NT2/D1 (cell line): ENCODE results near the gene ALPK3.

Source experiments
- DNase-seq: peaks from one replicate; pipeline ENCODE4 v3.0.0-alpha.2; 2011; ENCODE audit warnings: low read depth, low spot score
- H3K27me3 ChIP-seq: 2 replicates; pipeline ENCODE4 v1.6.0; 2011; ENCODE audit warnings: mild to moderate bottlenecking; ENCODE audit not compliant: insufficient read length, insufficient read depth
- H3K36me3 ChIP-seq: 2 replicates; pipeline ENCODE4 v1.6.1; 2011; ENCODE audit warnings: mild to moderate bottlenecking, low read length, mixed read lengths; ENCODE audit not compliant: insufficient read depth, insufficient read length
- H3K4me1 ChIP-seq: 2 replicates; pipeline ENCODE4 v1.5.1; 2011; ENCODE audit not compliant: insufficient read depth, insufficient read length
- H3K4me3 ChIP-seq: 2 replicates; pipeline ENCODE4 v1.5.1; 2011; ENCODE audit warnings: low read depth; ENCODE audit not compliant: insufficient read length
- H3K9ac ChIP-seq: 2 replicates; pipeline ENCODE4 v1.6.0; 2011; ENCODE audit warnings: low read depth; ENCODE audit not compliant: insufficient read length
- H3K9me3 ChIP-seq: 2 replicates; pipeline ENCODE4 v1.5.1; 2011; ENCODE audit warnings: mild to moderate bottlenecking, low read length; ENCODE audit not compliant: insufficient read depth
- SUZ12 ChIP-seq: IDR thresholded peaks from 2 replicates; pipeline ENCODE4 v1.6.1; 2011; ENCODE audit not compliant: insufficient read length, insufficient read depth; ENCODE audit errors: extremely low read depth
- YY1 ChIP-seq: IDR thresholded peaks from 2 replicates; pipeline ENCODE4 v1.6.1; 2011; ENCODE audit not compliant: insufficient read length, insufficient read depth
- ZNF274 ChIP-seq: IDR thresholded peaks from 2 replicates; pipeline ENCODE4 v1.6.1; 2011; ENCODE audit warnings: mild to moderate bottlenecking, low read depth, low read length

ALPK3 gene

GRCh38 chr15:84904419-84904818 lies 87.3 kb downstream of the ALPK3 start:
- no peak for TF ChIP-seq YY1
- TF ChIP-seq SUZ12, result no peak
- TF ChIP-seq ZNF274, result no peak
- H3K27me3 ChIP-seq, result no peaks in the 10 kb centered on the region
- no peak overlapping the region for H3K4me3 ChIP-seq
- DNase-seq, result no peak
- no peak overlapping the region for H3K9ac ChIP-seq
- H3K9me3 ChIP-seq, result no peaks in the 10 kb centered on the region
- no peaks in the 10 kb centered on the region for H3K36me3 ChIP-seq
- peaks cover 4% of the 10 kb centered on the region for H3K4me1 ChIP-seq

- Histone ChIP-seq H3K4me1 (peaks cover 4% of the 10 kb centered on the region), H3K36me3 (no peaks in the 10 kb centered on the region), H3K9ac (no peak overlapping the region), H3K4me3 (no peak overlapping the region), H3K27me3 (no peaks in the 10 kb centered on the region), H3K9me3 (no peaks in the 10 kb centered on the region)
- DNase-seq, result no peak
- TF ChIP-seq YY1 (no peak), SUZ12 (no peak), ZNF274 (no peak)
These were observed 88.1 kb downstream of the ALPK3 start for GRCh38 chr15:84905016-84905916.

- Histone ChIP-seq H3K4me1 (peaks cover 10% of the 10 kb centered on the region), H3K4me3 (no peak overlapping the region), H3K9ac (no peak overlapping the region), H3K36me3 (no peaks in the 10 kb centered on the region), H3K27me3 (no peaks in the 10 kb centered on the region), H3K9me3 (no peaks in the 10 kb centered on the region)
- TF ChIP-seq YY1, result no peak
- TF ChIP-seq SUZ12, result no peak
- no peak for TF ChIP-seq ZNF274
- DNase-seq, result no peak
These were observed 90.6 kb downstream of the ALPK3 start for GRCh38 chr15:84907731-84908130.

GRCh38 chr15:84908564-84908963 lies 91.4 kb downstream of the ALPK3 start:
- DNase-seq, result no peak
- no peak for TF ChIP-seq SUZ12
- TF ChIP-seq ZNF274, result no peak
- no peak overlapping the region for H3K4me3 ChIP-seq
- H3K9me3 ChIP-seq, result no peaks in the 10 kb centered on the region
- peak overlapping the region; percentile 29 for H3K9ac ChIP-seq
- peaks cover 14% of the 10 kb centered on the region for H3K4me1 ChIP-seq
- H3K36me3 ChIP-seq, result no peaks in the 10 kb centered on the region
- no peaks in the 10 kb centered on the region for H3K27me3 ChIP-seq

- H3K9ac ChIP-seq, result no peak overlapping the region
- no peaks in the 10 kb centered on the region for H3K9me3 ChIP-seq
- no peaks in the 10 kb centered on the region for H3K27me3 ChIP-seq
- H3K36me3 ChIP-seq, result no peaks in the 10 kb centered on the region
- no peak overlapping the region for H3K4me3 ChIP-seq
- peaks cover 14% of the 10 kb centered on the region for H3K4me1 ChIP-seq
- DNase-seq, result no peak
- TF ChIP-seq ZNF274, result no peak
- no peak for TF ChIP-seq YY1
- no peak for TF ChIP-seq SUZ12
These were observed 91.9 kb downstream of the ALPK3 start for GRCh38 chr15:84909029-84909428.

- no peak overlapping the region for H3K9ac ChIP-seq
- no peak overlapping the region for H3K4me3 ChIP-seq
- no peaks in the 10 kb centered on the region for H3K9me3 ChIP-seq
- H3K4me1 ChIP-seq, result peaks cover 18% of the 10 kb centered on the region
- DNase-seq, result no peak
- H3K36me3 ChIP-seq, result no peaks in the 10 kb centered on the region
- no peaks in the 10 kb centered on the region for H3K27me3 ChIP-seq
- no peak for TF ChIP-seq ZNF274
- no peak for TF ChIP-seq SUZ12
- no peak for TF ChIP-seq YY1
These were observed 92.6 kb downstream of the ALPK3 start for GRCh38 chr15:84909782-84910181.

- peaks cover 22% of the 10 kb centered on the region for H3K4me1 ChIP-seq
- H3K9me3 ChIP-seq, result no peaks in the 10 kb centered on the region
- no peaks in the 10 kb centered on the region for H3K36me3 ChIP-seq
- no peaks in the 10 kb centered on the region for H3K27me3 ChIP-seq
- no peak overlapping the region for H3K9ac ChIP-seq
- DNase-seq, result no peak
- TF ChIP-seq ZNF274 (no peak), SUZ12 (no peak), YY1 (no peak)
- H3K4me3 ChIP-seq, result no peak overlapping the region
These were observed 93.9 kb downstream of the ALPK3 start for GRCh38 chr15:84910928-84911623.
